Prostate gland (tissue), 2 donors: ENCODE data around the gene FARS2.

ENCODE experiments used
- POLR2A ChIP-seq: fragments of 450-650 bp; IDR thresholded peaks from one replicate; pipeline ENCODE4 v1.6.1; 2016; ENCODE audit warnings: antibody characterized with exemption, mild to moderate bottlenecking
- TF ChIP-seq, protein P1 (sequence below), 4 experiments: fragments of 200-600 bp in 2 of 4; fragments of 450-650 bp in 2 of 4; sonication (generic) in 2 of 4; IDR thresholded peaks; 1 replicate in 3 of 4; 2 replicates in 1 of 4; pipeline ENCODE4 v1.5.1; 2016 to 2019; ENCODE audit warnings: antibody characterized with exemption in 4 of 4, mild to moderate bottlenecking in 2 of 4, moderate library complexity in 2 of 4

DNA sequence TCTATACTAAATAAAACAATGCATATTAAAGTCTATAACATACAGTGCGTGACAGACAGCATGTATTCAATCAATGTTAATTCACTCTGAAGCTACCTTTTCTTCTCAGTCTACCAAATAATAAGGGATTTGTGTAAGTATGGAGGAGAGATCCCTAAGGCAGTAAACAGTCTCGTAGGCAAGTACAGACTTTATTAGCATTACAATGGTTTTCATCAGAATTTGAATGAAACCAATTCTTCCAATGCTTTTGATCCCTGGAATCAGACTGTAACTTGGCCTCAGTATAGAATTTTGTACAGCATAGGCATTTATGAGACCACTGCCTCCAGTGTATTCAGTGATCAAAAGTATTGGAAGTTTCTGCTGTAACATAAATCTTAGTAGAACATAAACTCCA, 20.1 kb upstream of the FARS2 start:
- TF ChIP-seq, protein P1, sequence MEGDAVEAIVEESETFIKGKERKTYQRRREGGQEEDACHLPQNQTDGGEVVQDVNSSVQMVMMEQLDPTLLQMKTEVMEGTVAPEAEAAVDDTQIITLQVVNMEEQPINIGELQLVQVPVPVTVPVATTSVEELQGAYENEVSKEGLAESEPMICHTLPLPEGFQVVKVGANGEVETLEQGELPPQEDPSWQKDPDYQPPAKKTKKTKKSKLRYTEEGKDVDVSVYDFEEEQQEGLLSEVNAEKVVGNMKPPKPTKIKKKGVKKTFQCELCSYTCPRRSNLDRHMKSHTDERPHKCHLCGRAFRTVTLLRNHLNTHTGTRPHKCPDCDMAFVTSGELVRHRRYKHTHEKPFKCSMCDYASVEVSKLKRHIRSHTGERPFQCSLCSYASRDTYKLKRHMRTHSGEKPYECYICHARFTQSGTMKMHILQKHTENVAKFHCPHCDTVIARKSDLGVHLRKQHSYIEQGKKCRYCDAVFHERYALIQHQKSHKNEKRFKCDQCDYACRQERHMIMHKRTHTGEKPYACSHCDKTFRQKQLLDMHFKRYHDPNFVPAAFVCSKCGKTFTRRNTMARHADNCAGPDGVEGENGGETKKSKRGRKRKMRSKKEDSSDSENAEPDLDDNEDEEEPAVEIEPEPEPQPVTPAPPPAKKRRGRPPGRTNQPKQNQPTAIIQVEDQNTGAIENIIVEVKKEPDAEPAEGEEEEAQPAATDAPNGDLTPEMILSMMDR (IDR thresholded peaks at IDR 0.05) = no peak
- no peak for TF ChIP-seq POLR2A
